DMS53 treated with DMSO at 0.1 percent for 48 hours (cell line): Measurements from ENCODE around the gene TRIM44.
"Not testable (repeated sequence)": the region's sequence is repeated elsewhere in the genome, so short reads cannot be mapped to it uniquely, and the experiment has no call there.

ENCODE experiments used
- DNase-seq: peaks from one replicate; lab custom pipeline; 2025; ENCODE audit not compliant: unreplicated experiment; lab: John Stamatoyannopoulos, UW

Gene TRIM44

GRCh38 chr11:35714882-35715627 lies 52.5 kb downstream of the TRIM44 start:
- no peak for DNase-seq

GRCh38 chr11:35715677-35716076 lies 53.1 kb downstream of the TRIM44 start:
- not testable (repeated sequence) for DNase-seq

GRCh38 chr11:35717043-35717442 lies 54.5 kb downstream of the TRIM44 start:
- DNase-seq: no peak

- DNase-seq: no peak
These were observed 54.9 kb downstream of the TRIM44 start for GRCh38 chr11:35717520-35717919.

- DNase-seq: no peak
These were observed 59.2 kb downstream of the TRIM44 start for GRCh38 chr11:35721651-35722282.

GRCh38 chr11:35722641-35723040 lies 60.1 kb downstream of the TRIM44 start:
- no peak for DNase-seq

GRCh38 chr11:35723493-35723892 lies 60.9 kb downstream of the TRIM44 start:
- no peak for DNase-seq

- DNase-seq: no peak
These were observed 61.3 kb downstream of the TRIM44 start for GRCh38 chr11:35723913-35724312.

- DNase-seq: no peak
These were observed 63.3 kb downstream of the TRIM44 start for GRCh38 chr11:35725885-35726284.

- DNase-seq: no peak
These were observed 64.6 kb downstream of the TRIM44 start for GRCh38 chr11:35727140-35727539.

GRCh38 chr11:35730254-35730653 lies 67.7 kb downstream of the TRIM44 start:
- no peak for DNase-seq

- no peak for DNase-seq
These were observed 72.3 kb downstream of the TRIM44 start for GRCh38 chr11:35734669-35735410.

GRCh38 chr11:35735411-35735810 lies 72.8 kb downstream of the TRIM44 start:
- no peak for DNase-seq

GRCh38 chr11:35735903-35736302 lies 73.3 kb downstream of the TRIM44 start:
- DNase-seq: peak; percentile 78

- DNase-seq: no peak
These were observed 74.4 kb downstream of the TRIM44 start for GRCh38 chr11:35736952-35737351.

GRCh38 chr11:35740061-35740799 lies 77.7 kb downstream of the TRIM44 start:
- no peak for DNase-seq

- DNase-seq: no peak
These were observed 80.3 kb downstream of the TRIM44 start for GRCh38 chr11:35742707-35743454.

- no peak for DNase-seq
These were observed 84.0 kb downstream of the TRIM44 start for GRCh38 chr11:35746356-35747153.

- peak; percentile 8 for DNase-seq
These were observed 85.1 kb downstream of the TRIM44 start for GRCh38 chr11:35747668-35748067.

GRCh38 chr11:35748644-35749043 lies 86.1 kb downstream of the TRIM44 start:
- no peak for DNase-seq
